ENCODE data around the gene TMEM147.

TMEM147 gene

GRCh38 chr19:35529241-35530218 is 15.9 kb upstream of the TMEM147 start:
- Mint-ChIP-seq H3K27ac (no peak overlapping the region), H3K9me3 (no peaks in the 10 kb centered on the region), H3K4me1 (peaks cover 13% of the 10 kb centered on the region), H3K27me3 (peaks cover 28% of the 10 kb centered on the region), H3K4me3 (no peak overlapping the region), H3K36me3 (ENCODE audit: low read depth) (no peaks in the 10 kb centered on the region)
- no peak for DNase-seq
- ATAC-seq = no peak

GRCh38 chr19:35531291-35531690 is 14.1 kb upstream of the TMEM147 start:
- H3K4me1 Mint-ChIP-seq = peaks cover 13% of the 10 kb centered on the region
- DNase-seq = no peak
- no peak for ATAC-seq
- no peaks in the 10 kb centered on the region for H3K9me3 Mint-ChIP-seq
- H3K27ac Mint-ChIP-seq = no peak overlapping the region
- H3K4me3 Mint-ChIP-seq = no peak overlapping the region
- H3K36me3 Mint-ChIP-seq (ENCODE audit: low read depth) = no peaks in the 10 kb centered on the region
- peaks cover 28% of the 10 kb centered on the region for H3K27me3 Mint-ChIP-seq

GRCh38 chr19:35533201-35533821 is 12.1 kb upstream of the TMEM147 start, which contains the start of gene GAPDHS:
Gene GAPDHS (plus strand): TSS chr19:35533456. CDS start chr19:35533528, 72 bp downstream.
- H3K4me3 Mint-ChIP-seq = peak within 1 kb of the TSS; percentile 46
- H3K36me3 Mint-ChIP-seq (ENCODE audit: low read depth) = no peaks in the 10 kb centered on the region
- H3K9me3 Mint-ChIP-seq = no peaks in the 10 kb centered on the region
- DNase-seq (no peak), ATAC-seq (no peak)
- peaks cover 21% of the 10 kb centered on the region for H3K27me3 Mint-ChIP-seq
- H3K27ac Mint-ChIP-seq = no peak within 1 kb of the TSS
- H3K4me1 Mint-ChIP-seq = peaks cover 13% of the 10 kb centered on the region

GRCh38 chr19:35533822-35534392 is 11.5 kb upstream of the TMEM147 start:
- peak overlapping the region; percentile 46 for H3K4me3 Mint-ChIP-seq
- peaks cover 13% of the 10 kb centered on the region for H3K4me1 Mint-ChIP-seq
- no peaks in the 10 kb centered on the region for H3K36me3 Mint-ChIP-seq (ENCODE audit: low read depth)
- H3K27ac Mint-ChIP-seq = no peak overlapping the region
- DNase-seq (peak; percentile 31), ATAC-seq (peak; percentile 64)
- no peaks in the 10 kb centered on the region for H3K9me3 Mint-ChIP-seq
- H3K27me3 Mint-ChIP-seq = peaks cover 15% of the 10 kb centered on the region

- Mint-ChIP-seq H3K4me1 (peaks cover 13% of the 10 kb centered on the region), H3K4me3 (no peak overlapping the region), H3K36me3 (ENCODE audit: low read depth) (no peaks in the 10 kb centered on the region), H3K27ac (no peak overlapping the region), H3K9me3 (no peaks in the 10 kb centered on the region), H3K27me3 (peaks cover 12% of the 10 kb centered on the region)
- ATAC-seq (peak; percentile 27), DNase-seq (no peak)
These were observed 10.5 kb upstream of the TMEM147 start for GRCh38 chr19:35534803-35535480.

- H3K27ac Mint-ChIP-seq = no peak overlapping the region
- peaks cover 7% of the 10 kb centered on the region for H3K36me3 Mint-ChIP-seq (ENCODE audit: low read depth)
These were observed 6.1 kb upstream of the TMEM147 start for GRCh38 chr19:35539314-35539713.

GRCh38 chr19:35539850-35540249 is 5.6 kb upstream of the TMEM147 start:
- no peak overlapping the region for H3K27ac Mint-ChIP-seq
- H3K4me3 Mint-ChIP-seq = no peak overlapping the region

More at GRCh38 chr19:35539314-35539713, 6.1 kb upstream of the TMEM147 start:
- H3K27me3 Mint-ChIP-seq = no peaks in the 10 kb centered on the region
- H3K9me3 Mint-ChIP-seq = no peaks in the 10 kb centered on the region
- H3K4me1 Mint-ChIP-seq = peaks cover 11% of the 10 kb centered on the region
- DNase-seq (no peak), ATAC-seq (no peak)
- no peak overlapping the region for H3K4me3 Mint-ChIP-seq

GRCh38 chr19:35540356-35540927 is 5.0 kb upstream of the TMEM147 start:
- no peak for ATAC-seq
- H3K36me3 Mint-ChIP-seq (ENCODE audit: low read depth) = peaks cover 9% of the 10 kb centered on the region
- H3K27me3 Mint-ChIP-seq = no peaks in the 10 kb centered on the region
- H3K4me1 Mint-ChIP-seq = peaks cover 17% of the 10 kb centered on the region
- no peak overlapping the region for H3K4me3 Mint-ChIP-seq
- no peaks in the 10 kb centered on the region for H3K9me3 Mint-ChIP-seq
- no peak overlapping the region for H3K27ac Mint-ChIP-seq
- DNase-seq = no peak

More at GRCh38 chr19:35539850-35540249, 5.6 kb upstream of the TMEM147 start:
- H3K27me3 Mint-ChIP-seq = no peaks in the 10 kb centered on the region
- DNase-seq = no peak
- no peaks in the 10 kb centered on the region for H3K9me3 Mint-ChIP-seq
- peaks cover 16% of the 10 kb centered on the region for H3K4me1 Mint-ChIP-seq
- no peak for ATAC-seq
- H3K36me3 Mint-ChIP-seq (ENCODE audit: low read depth) = peaks cover 9% of the 10 kb centered on the region

- Mint-ChIP-seq H3K9me3 (no peaks in the 10 kb centered on the region), H3K4me1 (peaks cover 31% of the 10 kb centered on the region), H3K27ac (no peak overlapping the region), H3K27me3 (no peaks in the 10 kb centered on the region), H3K36me3 (ENCODE audit: low read depth) (peaks cover 17% of the 10 kb centered on the region), H3K4me3 (no peak overlapping the region)
- ATAC-seq (no peak), DNase-seq (no peak)
These were observed 3.2 kb upstream of the TMEM147 start for GRCh38 chr19:35542209-35542608.

- peak overlapping the region; percentile 96 for H3K4me3 Mint-ChIP-seq
- H3K9me3 Mint-ChIP-seq = no peaks in the 10 kb centered on the region
- ATAC-seq (no peak), DNase-seq (no peak)
- H3K36me3 Mint-ChIP-seq (ENCODE audit: low read depth) = peaks cover 20% of the 10 kb centered on the region
- no peak overlapping the region for H3K27ac Mint-ChIP-seq
- peaks cover 36% of the 10 kb centered on the region for H3K4me1 Mint-ChIP-seq
- no peaks in the 10 kb centered on the region for H3K27me3 Mint-ChIP-seq
These were observed 1.9 kb upstream of the TMEM147 start for GRCh38 chr19:35543280-35544109.

- no peaks in the 10 kb centered on the region for H3K27me3 Mint-ChIP-seq
- no peaks in the 10 kb centered on the region for H3K9me3 Mint-ChIP-seq
- H3K27ac Mint-ChIP-seq = peak overlapping the region; percentile 91
- ATAC-seq (no peak), DNase-seq (no peak)
- peaks cover 26% of the 10 kb centered on the region for H3K36me3 Mint-ChIP-seq (ENCODE audit: low read depth)
- peak overlapping the region; percentile 96 for H3K4me3 Mint-ChIP-seq
- H3K4me1 Mint-ChIP-seq = peaks cover 43% of the 10 kb centered on the region
These were observed 1.2 kb upstream of the TMEM147 start for GRCh38 chr19:35544110-35544802.

- peaks cover 40% of the 10 kb centered on the region for H3K4me1 Mint-ChIP-seq
- no peaks in the 10 kb centered on the region for H3K9me3 Mint-ChIP-seq
- no peaks in the 10 kb centered on the region for H3K27me3 Mint-ChIP-seq
- peak overlapping the region; percentile 95 for H3K27ac Mint-ChIP-seq
- peaks cover 25% of the 10 kb centered on the region for H3K36me3 Mint-ChIP-seq (ENCODE audit: low read depth)
- peak overlapping the region; percentile 96 for H3K4me3 Mint-ChIP-seq
- DNase-seq (peak; percentile 76), ATAC-seq (peak; percentile 83)
These were observed 492 bp downstream of the TMEM147 start for GRCh38 chr19:35545855-35546381.

GRCh38 chr19:35546532-35546931 is 1.1 kb downstream of the TMEM147 start:
- peaks cover 40% of the 10 kb centered on the region for H3K4me1 Mint-ChIP-seq
- H3K4me3 Mint-ChIP-seq = peak overlapping the region; percentile 96
- peak overlapping the region; percentile 95 for H3K27ac Mint-ChIP-seq
- ATAC-seq (no peak), DNase-seq (no peak)
- H3K36me3 Mint-ChIP-seq (ENCODE audit: low read depth) = peaks cover 25% of the 10 kb centered on the region
- H3K27me3 Mint-ChIP-seq = no peaks in the 10 kb centered on the region
- H3K9me3 Mint-ChIP-seq = no peaks in the 10 kb centered on the region

Measured in activated naive CD8-positive, alpha-beta T cell treated with anti-CD3 and anti-CD28 coated beads, Interleukin-2, amount 50 U/mL, for 24 hours (primary cell).